Activated T-cell treated with anti-CD3 and anti-CD28 coated beads, Interleukin-2, amount 50 U/mL, for 72 hours (primary cell): ENCODE measurements around the gene NLK. TPM values are rescaled to one million over a fixed set of nuclear protein-coding genes. Genes with fewer than 3 reads are reported as not detected.

Source experiments
- ATAC-seq, 2 donors: fragments of 150-1000 bp; cut with Tn5 transposase; replicated peaks in 1 of 2; 2 replicates each; pipeline ENCODE4 v1.10.0; 2021; ENCODE audit warnings: moderate library complexity in 2 of 2, mild to moderate bottlenecking in 1 of 2
- DNase-seq, 2 donors: peaks; one replicate each; pipeline ENCODE4 v3.0.0; 2021 to 2022; ENCODE audit warnings: mixed read lengths in 1 of 2
- H3K27ac Mint-ChIP-seq: one replicate; pipeline ENCODE4 v1.8.0; 2022; ENCODE audit warnings: mild to moderate bottlenecking, moderate library complexity, mixed read lengths
- H3K27me3 Mint-ChIP-seq: one replicate; pipeline ENCODE4 v1.8.0; 2022; ENCODE audit warnings: low read depth, mixed read lengths
- H3K36me3 Mint-ChIP-seq, 2 donors: one replicate each; pipeline ENCODE4 v1.8.0; 2022; ENCODE audit warnings: mixed read lengths in 2 of 2, mild to moderate bottlenecking in 1 of 2; ENCODE audit not compliant: insufficient read depth in 2 of 2
- H3K4me1 Mint-ChIP-seq: one replicate; pipeline ENCODE4 v1.8.0; 2022; ENCODE audit warnings: low read depth, mixed read lengths
- H3K4me3 Mint-ChIP-seq, 2 donors: one replicate each; pipeline ENCODE4 v1.8.0; 2022; ENCODE audit warnings: mild to moderate bottlenecking in 2 of 2, mixed read lengths in 2 of 2, moderate library complexity in 2 of 2
- H3K9me3 Mint-ChIP-seq, 2 donors: one replicate each; pipeline ENCODE4 v1.8.0; 2022; ENCODE audit warnings: mixed read lengths in 2 of 2
- total RNA-seq, 2 donors: library from RNA; stranded (reverse); gene quantifications; one replicate each; pipeline ENCODE4 v1.2.3, GENCODE V29; 2022

Gene NLK
- total RNA-seq, 2 donors from 2014 or later: 10.0 to 11.7 TPM

GRCh38 chr17:28160610-28161009 lies 118.1 kb downstream of the NLK start:
- no peaks in the 10 kb centered on the region for H3K9me3 Mint-ChIP-seq
- no peak for DNase-seq
- no peak overlapping the region for H3K27ac Mint-ChIP-seq
- H3K36me3 Mint-ChIP-seq: peaks cover 0 to 2% of the 10 kb centered on the region in 2 donors
- ATAC-seq: no peak
- H3K4me3 Mint-ChIP-seq: no peak overlapping the region
- no peaks in the 10 kb centered on the region for H3K4me1 Mint-ChIP-seq
- no peaks in the 10 kb centered on the region for H3K27me3 Mint-ChIP-seq

GRCh38 chr17:28161311-28161710 lies 118.8 kb downstream of the NLK start:
- ATAC-seq: no peak
- Mint-ChIP-seq H3K4me3 (no peak overlapping the region), H3K9me3 (no peaks in the 10 kb centered on the region), H3K27ac (no peak overlapping the region), H3K4me1 (no peaks in the 10 kb centered on the region), H3K27me3 (no peaks in the 10 kb centered on the region), H3K36me3 (peaks cover 0 to 2% of the 10 kb centered on the region in 2 donors)
- no peak for DNase-seq

GRCh38 chr17:28166478-28166877 lies 124.0 kb downstream of the NLK start:
- DNase-seq (no peak), ATAC-seq (no peak)
- Mint-ChIP-seq H3K36me3 (peaks cover 0 to 2% of the 10 kb centered on the region in 2 donors), H3K4me1 (no peaks in the 10 kb centered on the region), H3K27me3 (no peaks in the 10 kb centered on the region), H3K4me3 (no peak overlapping the region), H3K27ac (no peak overlapping the region), H3K9me3 (no peaks in the 10 kb centered on the region)

GRCh38 chr17:28169621-28170349 lies 127.3 kb downstream of the NLK start:
- Mint-ChIP-seq H3K4me1 (peaks cover 18% of the 10 kb centered on the region), H3K27me3 (no peaks in the 10 kb centered on the region), H3K27ac (no peak overlapping the region), H3K4me3 (no peak overlapping the region), H3K9me3 (no peaks in the 10 kb centered on the region), H3K36me3 (peaks cover 0 to 3% of the 10 kb centered on the region in 2 donors)
- ATAC-seq (no peak), DNase-seq (no peak)

- ATAC-seq: no peak
- Mint-ChIP-seq H3K27me3 (no peaks in the 10 kb centered on the region), H3K4me3 (no peak overlapping the region)
Measured at GRCh38 chr17:28170771-28171170, 128.3 kb downstream of the NLK start.

GRCh38 chr17:28173031-28173561 lies 130.6 kb downstream of the NLK start:
- DNase-seq (no peak), ATAC-seq (no peak)
- H3K27ac Mint-ChIP-seq: peak overlapping the region; percentile 21
- no peaks in the 10 kb centered on the region for H3K9me3 Mint-ChIP-seq
- no peaks in the 10 kb centered on the region for H3K27me3 Mint-ChIP-seq
- peaks cover 0 to 3% of the 10 kb centered on the region in 2 donors for H3K36me3 Mint-ChIP-seq
- H3K4me3 Mint-ChIP-seq: no peak overlapping the region
- peaks cover 19% of the 10 kb centered on the region for H3K4me1 Mint-ChIP-seq

More at GRCh38 chr17:28170771-28171170, 128.3 kb downstream of the NLK start:
- H3K36me3 Mint-ChIP-seq: peaks cover 0 to 3% of the 10 kb centered on the region in 2 donors
- H3K9me3 Mint-ChIP-seq: no peaks in the 10 kb centered on the region
- DNase-seq: no peak
- H3K4me1 Mint-ChIP-seq: peaks cover 19% of the 10 kb centered on the region
- H3K27ac Mint-ChIP-seq: no peak overlapping the region

- DNase-seq: no peak
- peaks cover 19% of the 10 kb centered on the region for H3K4me1 Mint-ChIP-seq
- no peak overlapping the region for H3K27ac Mint-ChIP-seq
- no peaks in the 10 kb centered on the region for H3K9me3 Mint-ChIP-seq
- H3K4me3 Mint-ChIP-seq: no peak overlapping the region
- no peaks in the 10 kb centered on the region for H3K27me3 Mint-ChIP-seq
- no peak for ATAC-seq
- H3K36me3 Mint-ChIP-seq: peaks cover 0 to 3% of the 10 kb centered on the region in 2 donors
Measured at GRCh38 chr17:28173801-28174200, 131.3 kb downstream of the NLK start.

- ATAC-seq (peak; percentile 78 to 80), DNase-seq (peak; percentile 33 to 39)
- no peak overlapping the region for H3K27ac Mint-ChIP-seq
- H3K4me1 Mint-ChIP-seq: peaks cover 19% of the 10 kb centered on the region
- H3K9me3 Mint-ChIP-seq: no peaks in the 10 kb centered on the region
- H3K4me3 Mint-ChIP-seq: no peak overlapping the region
- no peaks in the 10 kb centered on the region for H3K27me3 Mint-ChIP-seq
- H3K36me3 Mint-ChIP-seq: peaks cover 0 to 3% of the 10 kb centered on the region in 2 donors
Measured at GRCh38 chr17:28174352-28175046, 132.0 kb downstream of the NLK start.

- Mint-ChIP-seq H3K9me3 (no peaks in the 10 kb centered on the region), H3K27me3 (no peaks in the 10 kb centered on the region), H3K4me3 (no peak overlapping the region), H3K36me3 (peaks cover 0 to 3% of the 10 kb centered on the region in 2 donors), H3K27ac (no peak overlapping the region), H3K4me1 (peaks cover 30% of the 10 kb centered on the region)
- no peak for ATAC-seq
- DNase-seq: no peak
Measured at GRCh38 chr17:28177351-28177750, 134.9 kb downstream of the NLK start.

GRCh38 chr17:28178800-28179199 lies 136.3 kb downstream of the NLK start:
- Mint-ChIP-seq H3K27me3 (no peaks in the 10 kb centered on the region), H3K27ac (no peak overlapping the region), H3K4me3 (no peak overlapping the region), H3K4me1 (peaks cover 21% of the 10 kb centered on the region), H3K36me3 (no peaks in the 10 kb centered on the region), H3K9me3 (no peaks in the 10 kb centered on the region)
- ATAC-seq (no peak), DNase-seq (no peak)

- no peak overlapping the region for H3K27ac Mint-ChIP-seq
- peaks cover 11% of the 10 kb centered on the region for H3K4me1 Mint-ChIP-seq
- peaks cover 0 to under 1% of the 10 kb centered on the region in 2 donors for H3K36me3 Mint-ChIP-seq
- ATAC-seq (peak; percentile 44 to 58), DNase-seq (no peak)
- no peaks in the 10 kb centered on the region for H3K27me3 Mint-ChIP-seq
- H3K4me3 Mint-ChIP-seq: no peak overlapping the region
- no peaks in the 10 kb centered on the region for H3K9me3 Mint-ChIP-seq
Measured at GRCh38 chr17:28180449-28180848, 138.0 kb downstream of the NLK start.

GRCh38 chr17:28181568-28181967 lies 139.1 kb downstream of the NLK start:
- no peaks in the 10 kb centered on the region for H3K27me3 Mint-ChIP-seq
- no peak overlapping the region for H3K27ac Mint-ChIP-seq
- H3K9me3 Mint-ChIP-seq: peaks cover 0 to 2% of the 10 kb centered on the region in 2 donors
- no peak overlapping the region for H3K4me3 Mint-ChIP-seq
- DNase-seq (no peak), ATAC-seq (no peak)
- H3K36me3 Mint-ChIP-seq: peaks cover 2 to 10% of the 10 kb centered on the region in 2 donors
- peaks cover 11% of the 10 kb centered on the region for H3K4me1 Mint-ChIP-seq

- no peaks in the 10 kb centered on the region for H3K27me3 Mint-ChIP-seq
- peaks cover 11% of the 10 kb centered on the region for H3K4me1 Mint-ChIP-seq
- DNase-seq (no peak), ATAC-seq (no peak)
- no peak overlapping the region for H3K4me3 Mint-ChIP-seq
- H3K36me3 Mint-ChIP-seq: peaks cover 2 to 10% of the 10 kb centered on the region in 2 donors
- H3K27ac Mint-ChIP-seq: no peak overlapping the region
- H3K9me3 Mint-ChIP-seq: peaks cover 0 to 2% of the 10 kb centered on the region in 2 donors
Measured at GRCh38 chr17:28182559-28182958, 140.1 kb downstream of the NLK start.
